A673 (cell line): ENCODE measurements around the gene PALMD.

Experiments used
- CTCF ChIP-seq: fragments of 300-800, 200-600 bp; sonication (generic); conservative IDR thresholded peaks from 2 replicates; pipeline ENCODE4 v1.5.1; 2017; ENCODE audit warnings: low read depth, mild to moderate bottlenecking, antibody characterized with exemption, low read length, moderate library complexity, mixed read lengths
- EZH2 ChIP-seq: fragments of 200-600 bp; sonication (generic); IDR thresholded peaks from 2 replicates; pipeline ENCODE4 v1.6.1; 2017; ENCODE audit warnings: borderline replicate concordance, low read depth, mild to moderate bottlenecking, mixed read lengths, antibody characterized with exemption, low read length; ENCODE audit not compliant: poor library complexity, severe bottlenecking

- TF ChIP-seq CTCF (no peak), EZH2 (no peak)
Observed at GRCh38 chr1:99636647-99637175, 9.2 kb upstream of the PALMD start.
